Neural crest cell (in vitro differentiated cells): Measurements from ENCODE around the gene EPHA6. TPM values are rescaled to one million over a fixed set of nuclear protein-coding genes. Genes with fewer than 3 reads are reported as not detected.

Experiments used
- DNase-seq: peaks from one replicate; pipeline ENCODE4 v3.0.0; 2021; ENCODE audit warnings: low read depth, mixed read lengths, low spot score
- H3K27ac Mint-ChIP-seq: one replicate; pipeline ENCODE4 v1.8.0; 2021; ENCODE audit warnings: mild to moderate bottlenecking, mixed read lengths; ENCODE audit not compliant: unreplicated experiment
- H3K27me3 Mint-ChIP-seq: 2 replicates; pipeline ENCODE4 v1.8.0; 2021; ENCODE audit warnings: low read depth, mild to moderate bottlenecking, mixed read lengths
- H3K36me3 Mint-ChIP-seq: 2 replicates; pipeline ENCODE4 v1.8.0; 2021; ENCODE audit warnings: low read depth, mild to moderate bottlenecking, mixed read lengths
- H3K4me1 Mint-ChIP-seq: 2 replicates; pipeline ENCODE4 v1.8.0; 2021; ENCODE audit warnings: mixed read lengths
- H3K4me3 Mint-ChIP-seq: one replicate; pipeline ENCODE4 v1.8.0; 2021; ENCODE audit warnings: mild to moderate bottlenecking, mixed read lengths
- H3K9me3 Mint-ChIP-seq: 2 replicates; pipeline ENCODE4 v1.8.0; 2021; ENCODE audit warnings: mixed read lengths
- total RNA-seq: library from RNA; stranded (reverse); gene quantifications from 2 replicates; pipeline ENCODE4 v1.2.1, GENCODE V29; 2021
- TF ChIP-seq, protein P1 (sequence below): fragments of 200-600 bp; sonication (generic); conservative IDR thresholded peaks from 2 replicates; pipeline ENCODE4 v1.5.0; 2021; ENCODE audit warnings: antibody characterized with exemption, mild to moderate bottlenecking

EPHA6 gene
- total RNA-seq, 1 donor from 2014 or later, result 0.96 TPM

DNA sequence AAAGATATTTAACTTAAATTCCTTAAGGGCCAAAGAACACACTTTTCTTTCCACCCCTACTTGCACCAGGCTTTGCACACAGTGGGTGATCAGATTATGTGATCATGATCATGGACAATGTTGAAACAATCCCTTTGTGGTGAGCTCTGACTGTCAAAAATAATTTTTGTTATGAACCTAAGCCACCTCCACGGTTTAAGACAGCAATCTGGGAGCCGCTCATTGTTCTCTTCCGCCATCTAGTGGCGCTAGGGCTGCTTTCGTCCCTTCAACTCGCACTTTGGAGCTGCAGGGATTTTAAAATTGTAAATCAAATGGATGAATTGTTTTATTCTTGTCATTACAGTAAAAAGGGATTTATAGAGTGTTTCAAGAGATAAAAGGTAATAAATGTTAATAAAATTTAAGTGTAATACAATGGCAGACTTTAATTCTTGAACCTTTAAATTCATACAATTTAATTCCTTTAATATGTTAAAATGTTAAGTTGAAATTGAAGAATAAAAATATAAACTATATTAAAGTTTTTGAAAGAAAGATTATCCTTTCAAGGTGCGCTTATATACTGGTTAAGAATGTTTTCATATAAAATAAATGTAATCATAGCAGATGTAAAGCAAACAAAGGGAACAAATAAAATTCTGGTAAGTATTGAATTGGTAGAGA is 904.9 kb downstream of the EPHA6 start:
- TF ChIP-seq, protein P1, sequence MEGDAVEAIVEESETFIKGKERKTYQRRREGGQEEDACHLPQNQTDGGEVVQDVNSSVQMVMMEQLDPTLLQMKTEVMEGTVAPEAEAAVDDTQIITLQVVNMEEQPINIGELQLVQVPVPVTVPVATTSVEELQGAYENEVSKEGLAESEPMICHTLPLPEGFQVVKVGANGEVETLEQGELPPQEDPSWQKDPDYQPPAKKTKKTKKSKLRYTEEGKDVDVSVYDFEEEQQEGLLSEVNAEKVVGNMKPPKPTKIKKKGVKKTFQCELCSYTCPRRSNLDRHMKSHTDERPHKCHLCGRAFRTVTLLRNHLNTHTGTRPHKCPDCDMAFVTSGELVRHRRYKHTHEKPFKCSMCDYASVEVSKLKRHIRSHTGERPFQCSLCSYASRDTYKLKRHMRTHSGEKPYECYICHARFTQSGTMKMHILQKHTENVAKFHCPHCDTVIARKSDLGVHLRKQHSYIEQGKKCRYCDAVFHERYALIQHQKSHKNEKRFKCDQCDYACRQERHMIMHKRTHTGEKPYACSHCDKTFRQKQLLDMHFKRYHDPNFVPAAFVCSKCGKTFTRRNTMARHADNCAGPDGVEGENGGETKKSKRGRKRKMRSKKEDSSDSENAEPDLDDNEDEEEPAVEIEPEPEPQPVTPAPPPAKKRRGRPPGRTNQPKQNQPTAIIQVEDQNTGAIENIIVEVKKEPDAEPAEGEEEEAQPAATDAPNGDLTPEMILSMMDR, result peak; percentile 95
- Mint-ChIP-seq H3K27me3 (no peaks in the 10 kb centered on the region), H3K9me3 (no peaks in the 10 kb centered on the region), H3K36me3 (no peaks in the 10 kb centered on the region), H3K4me3 (no peak overlapping the region), H3K27ac (no peak overlapping the region), H3K4me1 (no peaks in the 10 kb centered on the region)
- peak; percentile 72 for DNase-seq

DNA sequence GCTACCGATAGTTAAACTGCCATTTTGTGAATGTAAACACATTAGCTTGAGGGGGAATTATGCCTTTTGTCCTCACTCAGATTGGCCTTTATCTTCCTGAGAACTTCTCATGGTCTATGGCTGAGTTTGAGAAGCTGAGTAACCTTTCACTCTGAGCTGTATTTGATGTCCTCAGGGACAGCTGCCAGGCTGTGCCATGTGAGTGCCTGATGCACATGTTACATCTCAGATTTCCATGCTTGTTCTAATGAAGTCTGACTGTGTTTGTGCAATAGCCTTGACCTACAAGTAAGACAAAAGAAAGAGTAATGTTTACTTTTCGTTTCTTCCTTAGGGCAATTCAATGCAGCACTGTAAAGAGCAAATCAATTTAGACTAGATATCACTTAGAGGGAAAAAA is 906.0 kb downstream of the EPHA6 start:
- Mint-ChIP-seq H3K9me3 (no peaks in the 10 kb centered on the region), H3K27me3 (no peaks in the 10 kb centered on the region), H3K4me1 (no peaks in the 10 kb centered on the region), H3K4me3 (no peak overlapping the region), H3K36me3 (no peaks in the 10 kb centered on the region), H3K27ac (no peak overlapping the region)
- DNase-seq, result no peak
- TF ChIP-seq, protein P1, result no peak

DNA sequence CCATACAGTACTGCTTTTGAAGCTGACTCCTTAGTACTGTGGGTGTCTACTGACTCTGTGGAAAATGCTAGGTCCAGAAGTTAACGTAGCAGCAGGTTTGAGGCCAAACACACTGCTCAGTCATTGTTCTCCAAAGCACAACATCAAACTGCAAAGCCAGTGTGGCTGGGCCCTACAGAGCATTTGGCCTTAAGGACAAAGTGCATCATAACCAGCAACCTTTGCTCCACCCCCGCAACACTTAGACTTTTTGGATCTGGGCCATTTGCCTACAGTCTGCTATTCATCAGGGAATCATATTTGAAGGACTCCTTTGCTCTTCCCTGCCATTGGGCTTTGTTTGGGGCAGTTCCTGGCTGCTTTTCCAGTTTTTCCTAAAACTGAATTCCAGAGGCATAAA is 907.1 kb downstream of the EPHA6 start:
- H3K36me3 Mint-ChIP-seq, result no peaks in the 10 kb centered on the region
- no peaks in the 10 kb centered on the region for H3K4me1 Mint-ChIP-seq
- DNase-seq, result no peak
- H3K4me3 Mint-ChIP-seq, result no peak overlapping the region
- no peaks in the 10 kb centered on the region for H3K27me3 Mint-ChIP-seq
- H3K27ac Mint-ChIP-seq, result no peak overlapping the region
- TF ChIP-seq, protein P1, result no peak
- no peaks in the 10 kb centered on the region for H3K9me3 Mint-ChIP-seq

DNA sequence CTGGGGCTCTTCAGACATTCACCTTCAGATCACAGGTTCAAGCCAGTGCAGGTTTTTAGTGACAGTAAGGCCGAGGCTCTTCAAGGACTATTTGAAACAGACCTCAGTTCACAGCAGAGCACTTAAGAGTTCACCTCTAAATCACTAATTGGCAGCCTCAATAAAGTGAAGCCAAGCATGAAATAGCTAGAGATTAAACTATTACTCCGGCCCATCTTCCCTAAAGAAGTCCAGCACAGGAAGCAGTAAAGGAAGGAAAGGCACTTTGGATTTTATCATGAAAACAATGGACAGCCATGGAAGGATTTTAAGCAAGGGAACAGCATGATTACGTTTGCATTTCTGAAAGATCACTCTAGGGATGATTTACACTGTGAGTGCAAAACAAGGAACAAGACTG is 922.5 kb downstream of the EPHA6 start:
- peaks cover 3% of the 10 kb centered on the region for H3K27me3 Mint-ChIP-seq
- H3K9me3 Mint-ChIP-seq, result peaks cover 3% of the 10 kb centered on the region
- peaks cover 3% of the 10 kb centered on the region for H3K4me1 Mint-ChIP-seq
- DNase-seq, result no peak
- H3K36me3 Mint-ChIP-seq, result no peaks in the 10 kb centered on the region
- H3K27ac Mint-ChIP-seq, result no peak overlapping the region
- no peak overlapping the region for H3K4me3 Mint-ChIP-seq
- TF ChIP-seq, protein P1, result no peak

DNA sequence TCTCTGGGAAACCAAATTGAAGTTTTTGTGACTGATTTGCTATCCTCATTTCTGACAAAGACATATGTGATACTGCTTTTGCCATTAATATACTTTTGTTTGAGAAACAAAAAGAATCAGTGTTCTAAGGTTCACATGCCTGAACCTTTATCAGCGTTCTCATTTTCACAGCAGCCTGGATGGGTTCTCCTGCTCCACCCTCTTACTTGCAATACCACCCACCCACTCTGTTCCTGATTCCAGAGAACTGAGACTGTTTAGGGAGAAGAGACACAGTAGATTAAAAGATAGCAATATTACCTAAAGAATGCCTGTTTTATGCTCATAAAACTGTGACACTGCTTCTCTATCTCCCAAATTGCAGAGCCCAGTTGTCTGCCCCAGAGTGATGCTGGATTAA is 924.4 kb downstream of the EPHA6 start:
- no peaks in the 10 kb centered on the region for H3K9me3 Mint-ChIP-seq
- no peak for DNase-seq
- TF ChIP-seq, protein P1, result no peak
- H3K27ac Mint-ChIP-seq, result no peak overlapping the region
- H3K4me1 Mint-ChIP-seq, result peaks cover 3% of the 10 kb centered on the region
- H3K27me3 Mint-ChIP-seq, result peaks cover 3% of the 10 kb centered on the region
- no peaks in the 10 kb centered on the region for H3K36me3 Mint-ChIP-seq
- no peak overlapping the region for H3K4me3 Mint-ChIP-seq
